ENCODE data around the gene OVAAL. TPM values are rescaled to one million over a fixed set of nuclear protein-coding genes. Genes with fewer than 3 reads are reported as not detected.

Gene OVAAL
- total RNA-seq, 1 donor from 2014 or later: not detected

DNA sequence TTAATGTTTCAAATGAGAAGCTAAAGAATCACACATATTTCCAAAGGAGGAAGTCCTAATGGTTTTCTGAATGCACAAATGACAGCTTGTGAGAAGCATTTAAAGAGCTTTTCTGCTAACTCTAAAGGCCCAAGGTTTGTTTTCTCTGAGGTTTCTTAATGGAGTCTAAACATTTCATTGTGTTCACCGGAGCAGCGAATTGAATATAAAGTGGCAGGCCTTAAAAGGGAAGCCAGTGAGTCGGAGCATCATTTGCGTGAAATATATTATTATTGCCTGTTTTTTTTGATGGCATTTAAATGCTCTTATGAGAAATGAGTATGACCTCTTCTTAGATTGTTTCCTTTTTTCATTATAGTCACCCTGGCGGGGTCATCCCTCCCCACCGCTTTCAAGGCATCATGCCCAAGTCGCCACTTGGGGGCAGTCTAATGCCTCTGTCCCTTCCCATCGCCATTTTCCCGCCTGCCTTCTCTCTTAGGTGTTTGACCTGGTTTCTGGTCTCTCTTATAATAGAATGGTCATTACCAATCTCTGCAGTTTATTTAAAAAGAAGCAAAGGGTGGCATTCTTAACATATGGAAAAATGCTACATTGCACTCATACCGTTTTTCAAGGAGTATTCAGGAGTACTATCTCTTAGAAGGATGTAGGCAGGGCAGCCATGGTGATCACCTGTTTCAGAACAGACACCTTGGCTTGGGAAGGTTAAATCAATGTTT is 25.3 kb upstream of the OVAAL start:
- Mint-ChIP-seq H3K27ac (ENCODE audit: unreplicated experiment) (no peak overlapping the region), H3K4me1 (ENCODE audit: low read depth, unreplicated experiment) (peaks cover 7% of the 10 kb centered on the region), H3K4me3 (ENCODE audit: unreplicated experiment) (no peak overlapping the region), H3K27me3 (ENCODE audit: low read depth, unreplicated experiment) (peaks cover 6% of the 10 kb centered on the region), H3K9me3 (ENCODE audit: unreplicated experiment) (no peaks in the 10 kb centered on the region), H3K36me3 (ENCODE audit: low read depth, unreplicated experiment) (no peaks in the 10 kb centered on the region)
- Histone ChIP-seq H3K9ac (ENCODE audit: low read length) (no peak overlapping the region), H2AFZ (ENCODE audit: low read depth, low read length) (no peak overlapping the region), H3K9me3 (ENCODE audit: insufficient read depth, low read depth, low read length) (no peaks in the 10 kb centered on the region), H3K4me1 (ENCODE audit: insufficient read depth, low read length) (no peaks in the 10 kb centered on the region), H3K27ac (ENCODE audit: low read depth, low read length) (no peak overlapping the region), H3K36me3 (ENCODE audit: insufficient read depth, low read length) (no peaks in the 10 kb centered on the region), H3K27me3 (ENCODE audit: insufficient read depth, low read length) (no peaks in the 10 kb centered on the region), H3K4me2 (ENCODE audit: low read length) (no peak overlapping the region), H3K79me2 (ENCODE audit: insufficient read depth, low read length) (no peaks in the 10 kb centered on the region), H3K4me3 (ENCODE audit: insufficient read depth, low read depth, low read length) (no peak overlapping the region), H4K20me1 (ENCODE audit: insufficient read depth, low read length) (no peaks in the 10 kb centered on the region)
- no peak for DNase-seq (ENCODE audit: low read depth)
- TF ChIP-seq EZH2 (IDR thresholded peaks at IDR 0.05; ENCODE audit: insufficient read depth, low read length): no peak
- TF ChIP-seq, protein P1, sequence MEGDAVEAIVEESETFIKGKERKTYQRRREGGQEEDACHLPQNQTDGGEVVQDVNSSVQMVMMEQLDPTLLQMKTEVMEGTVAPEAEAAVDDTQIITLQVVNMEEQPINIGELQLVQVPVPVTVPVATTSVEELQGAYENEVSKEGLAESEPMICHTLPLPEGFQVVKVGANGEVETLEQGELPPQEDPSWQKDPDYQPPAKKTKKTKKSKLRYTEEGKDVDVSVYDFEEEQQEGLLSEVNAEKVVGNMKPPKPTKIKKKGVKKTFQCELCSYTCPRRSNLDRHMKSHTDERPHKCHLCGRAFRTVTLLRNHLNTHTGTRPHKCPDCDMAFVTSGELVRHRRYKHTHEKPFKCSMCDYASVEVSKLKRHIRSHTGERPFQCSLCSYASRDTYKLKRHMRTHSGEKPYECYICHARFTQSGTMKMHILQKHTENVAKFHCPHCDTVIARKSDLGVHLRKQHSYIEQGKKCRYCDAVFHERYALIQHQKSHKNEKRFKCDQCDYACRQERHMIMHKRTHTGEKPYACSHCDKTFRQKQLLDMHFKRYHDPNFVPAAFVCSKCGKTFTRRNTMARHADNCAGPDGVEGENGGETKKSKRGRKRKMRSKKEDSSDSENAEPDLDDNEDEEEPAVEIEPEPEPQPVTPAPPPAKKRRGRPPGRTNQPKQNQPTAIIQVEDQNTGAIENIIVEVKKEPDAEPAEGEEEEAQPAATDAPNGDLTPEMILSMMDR (IDR thresholded peaks at IDR 0.05; ENCODE audit: insufficient read depth, low read depth, low read length): peak; percentile 84
- FAIRE-seq: no peak

DNA sequence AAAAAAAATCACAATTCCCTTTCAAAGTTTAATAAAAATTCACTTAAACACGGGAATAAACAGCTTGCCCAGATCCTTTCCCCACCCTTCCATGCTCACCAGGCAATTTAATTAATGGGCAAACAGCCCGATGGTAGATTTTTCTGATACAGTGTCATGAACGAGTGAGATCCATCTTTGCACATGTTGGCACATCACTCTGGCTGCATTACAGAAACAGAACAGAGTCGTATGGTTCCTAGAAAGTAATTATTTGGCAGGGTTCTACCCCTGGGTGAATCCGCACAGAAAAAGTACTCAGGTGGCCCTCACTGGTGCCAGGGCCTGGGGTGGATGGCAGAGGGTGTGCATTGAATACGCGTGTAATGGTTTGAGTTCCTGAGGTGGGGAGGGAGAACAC is 24.6 kb upstream of the OVAAL start:
- FAIRE-seq: no peak
- Mint-ChIP-seq H3K27me3 (ENCODE audit: low read depth, unreplicated experiment) (peaks cover 6% of the 10 kb centered on the region), H3K36me3 (ENCODE audit: low read depth, unreplicated experiment) (no peaks in the 10 kb centered on the region), H3K9me3 (ENCODE audit: unreplicated experiment) (no peaks in the 10 kb centered on the region), H3K27ac (ENCODE audit: unreplicated experiment) (no peak overlapping the region), H3K4me1 (ENCODE audit: low read depth, unreplicated experiment) (peaks cover 7% of the 10 kb centered on the region), H3K4me3 (ENCODE audit: unreplicated experiment) (no peak overlapping the region)
- Histone ChIP-seq H3K9ac (ENCODE audit: low read length) (no peak overlapping the region), H4K20me1 (ENCODE audit: insufficient read depth, low read length) (no peaks in the 10 kb centered on the region), H3K36me3 (ENCODE audit: insufficient read depth, low read length) (no peaks in the 10 kb centered on the region), H3K4me3 (ENCODE audit: insufficient read depth, low read depth, low read length) (no peak overlapping the region), H3K9me3 (ENCODE audit: insufficient read depth, low read depth, low read length) (no peaks in the 10 kb centered on the region), H3K4me1 (ENCODE audit: insufficient read depth, low read length) (no peaks in the 10 kb centered on the region), H3K27me3 (ENCODE audit: insufficient read depth, low read length) (no peaks in the 10 kb centered on the region), H2AFZ (ENCODE audit: low read depth, low read length) (no peak overlapping the region), H3K27ac (ENCODE audit: low read depth, low read length) (no peak overlapping the region), H3K79me2 (ENCODE audit: insufficient read depth, low read length) (no peaks in the 10 kb centered on the region), H3K4me2 (ENCODE audit: low read length) (no peak overlapping the region)
- no peak for TF ChIP-seq EZH2 (IDR thresholded peaks at IDR 0.05; ENCODE audit: insufficient read depth, low read length)
- TF ChIP-seq, protein P1 (IDR thresholded peaks at IDR 0.05; ENCODE audit: insufficient read depth, low read depth, low read length): no peak
- no peak for DNase-seq (ENCODE audit: low read depth)

DNA sequence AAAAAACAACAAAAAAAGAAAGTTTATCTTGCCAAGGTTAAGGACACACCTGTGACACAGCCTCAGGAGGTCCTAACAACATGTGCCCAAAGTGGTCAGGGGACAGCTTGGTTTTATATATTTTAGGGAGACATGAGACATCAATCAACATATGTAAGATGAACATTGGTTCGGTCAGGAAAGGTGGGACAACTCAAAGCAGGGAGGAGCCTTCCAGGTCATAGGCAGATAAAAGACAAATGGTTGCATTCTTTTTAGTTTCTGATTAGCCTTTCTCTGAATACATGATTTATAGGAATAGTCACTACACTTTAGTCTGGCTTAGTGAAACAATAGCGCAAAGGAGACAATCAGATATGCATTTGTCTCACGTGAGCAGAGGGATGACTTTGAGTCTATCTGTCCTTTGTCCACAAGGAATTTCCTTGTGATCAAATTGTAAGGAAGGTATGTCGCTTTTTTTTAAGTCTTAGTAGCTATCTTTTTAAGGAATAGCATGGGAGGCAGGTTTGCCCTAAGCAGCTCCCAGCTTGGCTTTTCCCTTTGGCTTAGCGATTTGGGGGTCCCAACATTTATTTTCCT is 23.3 kb upstream of the OVAAL start:
- H4K20me1 ChIP-seq (ENCODE audit: insufficient read depth, low read length): no peaks in the 10 kb centered on the region
- H3K36me3 ChIP-seq (ENCODE audit: insufficient read depth, low read length): no peaks in the 10 kb centered on the region
- FAIRE-seq: no peak
- peaks cover 2% of the 10 kb centered on the region for H3K4me1 ChIP-seq (ENCODE audit: insufficient read depth, low read length)
- H3K27me3 Mint-ChIP-seq (ENCODE audit: low read depth, unreplicated experiment): peaks cover 6% of the 10 kb centered on the region
- peaks cover 2% of the 10 kb centered on the region for H3K4me1 Mint-ChIP-seq (ENCODE audit: low read depth, unreplicated experiment)
- H3K9me3 Mint-ChIP-seq (ENCODE audit: unreplicated experiment): no peaks in the 10 kb centered on the region
- H2AFZ ChIP-seq (ENCODE audit: low read depth, low read length): no peak overlapping the region
- no peaks in the 10 kb centered on the region for H3K79me2 ChIP-seq (ENCODE audit: insufficient read depth, low read length)
- H3K4me3 ChIP-seq (ENCODE audit: insufficient read depth, low read depth, low read length): no peak overlapping the region
- H3K27ac Mint-ChIP-seq (ENCODE audit: unreplicated experiment): no peak overlapping the region
- no peak for DNase-seq (ENCODE audit: low read depth)
- H3K27me3 ChIP-seq (ENCODE audit: insufficient read depth, low read length): no peaks in the 10 kb centered on the region
- no peak overlapping the region for H3K4me3 Mint-ChIP-seq (ENCODE audit: unreplicated experiment)
- TF ChIP-seq EZH2 (IDR thresholded peaks at IDR 0.05; ENCODE audit: insufficient read depth, low read length): no peak
- TF ChIP-seq, protein P1 (IDR thresholded peaks at IDR 0.05; ENCODE audit: insufficient read depth, low read depth, low read length): no peak
- H3K4me2 ChIP-seq (ENCODE audit: low read length): no peak overlapping the region
- no peaks in the 10 kb centered on the region for H3K36me3 Mint-ChIP-seq (ENCODE audit: low read depth, unreplicated experiment)
- no peak overlapping the region for H3K9ac ChIP-seq (ENCODE audit: low read length)
- no peaks in the 10 kb centered on the region for H3K9me3 ChIP-seq (ENCODE audit: insufficient read depth, low read depth, low read length)
- H3K27ac ChIP-seq (ENCODE audit: low read depth, low read length): no peak overlapping the region

All from astrocyte (in vitro differentiated cells and primary cell).